ENCODE measurements around the gene HYAL2.
"Not testable (repeated sequence)": the region's sequence is repeated elsewhere in the genome, so short reads cannot be mapped to it uniquely, and the experiment has no call there.

Gene HYAL2

GRCh38 chr3:50314816-50315215 lies 7.7 kb downstream of the HYAL2 start:
- in situ Hi-C loops (cut with MboI; ENCODE audit: low sequenced_read_pairs): no loop called here

GRCh38 chr3:50314342-50314741 lies 8.2 kb downstream of the HYAL2 start:
- in situ Hi-C loops (cut with MboI; ENCODE audit: low sequenced_read_pairs): no loop called here

- in situ Hi-C loops (cut with MboI; ENCODE audit: low sequenced_read_pairs): not testable (repeated sequence)
Observed at GRCh38 chr3:50312041-50312440, 10.5 kb downstream of the HYAL2 start.

- in situ Hi-C loops (cut with MboI; ENCODE audit: low sequenced_read_pairs): no loop called here
Observed at GRCh38 chr3:50304601-50305000, 17.9 kb downstream of the HYAL2 start.

- in situ Hi-C loops (cut with MboI; ENCODE audit: low sequenced_read_pairs): no loop called here
Observed at GRCh38 chr3:50303013-50303815, 19.3 kb downstream of the HYAL2 start, which contains the start of gene HYAL1. Gene HYAL1 (minus strand): TSS chr3:50303574. CDS start chr3:50302956, 618 bp downstream.

GRCh38 chr3:50302095-50303012 lies 20.2 kb downstream of the HYAL2 start:
- in situ Hi-C loops (cut with MboI; ENCODE audit: low sequenced_read_pairs): no loop called here

GRCh38 chr3:50300681-50301254 lies 21.8 kb downstream of the HYAL2 start:
- in situ Hi-C loops (cut with MboI; ENCODE audit: low sequenced_read_pairs): no loop called here

GRCh38 chr3:50299929-50300680 lies 22.4 kb downstream of the HYAL2 start:
- in situ Hi-C loops (cut with MboI; ENCODE audit: low sequenced_read_pairs): no loop called here

- in situ Hi-C loops (cut with MboI; ENCODE audit: low sequenced_read_pairs): no loop called here
Observed at GRCh38 chr3:50299638-50299928, 23.0 kb downstream of the HYAL2 start.

GRCh38 chr3:50298836-50299637 lies 23.5 kb downstream of the HYAL2 start, which contains the start of the genes HYAL3 and NAA80:
Gene HYAL3 (minus strand): TSS chr3:50299405. CDS start chr3:50295602, 3,803 bp downstream.
Gene NAA80 (minus strand): TSS chr3:50299405. CDS start chr3:50297463, 1,942 bp downstream.
- in situ Hi-C loops (cut with MboI; ENCODE audit: low sequenced_read_pairs): no loop called here

- in situ Hi-C loops (cut with MboI; ENCODE audit: low sequenced_read_pairs): no loop called here
Observed at GRCh38 chr3:50297896-50298725, 24.4 kb downstream of the HYAL2 start.

GRCh38 chr3:50297384-50297775 lies 25.2 kb downstream of the HYAL2 start:
- in situ Hi-C loops (cut with MboI; ENCODE audit: low sequenced_read_pairs): no loop called here

- in situ Hi-C loops (cut with MboI; ENCODE audit: low sequenced_read_pairs): no loop called here
Observed at GRCh38 chr3:50296721-50297383, 25.7 kb downstream of the HYAL2 start.

- in situ Hi-C loops (cut with MboI; ENCODE audit: low sequenced_read_pairs): no loop called here
Observed at GRCh38 chr3:50295553-50296431, 26.8 kb downstream of the HYAL2 start.

- in situ Hi-C loops (cut with MboI; ENCODE audit: low sequenced_read_pairs): no loop called here
Observed at GRCh38 chr3:50294492-50295403, 27.8 kb downstream of the HYAL2 start.

GRCh38 chr3:50294089-50294488 lies 28.5 kb downstream of the HYAL2 start:
- in situ Hi-C loops (cut with MboI; ENCODE audit: low sequenced_read_pairs): no loop called here
